HCT116 (cell line): ENCODE data around the gene CCDC83.
"Not testable (repeated sequence)": the region's sequence is repeated elsewhere in the genome, so short reads cannot be mapped to it uniquely, and the experiment has no call there.

Experiments
- SRF ChIP-seq: IDR thresholded peaks from 2 replicates; pipeline ENCODE4 v1.6.1; 2012; ENCODE audit warnings: low read depth
- TCF7L2 ChIP-seq: IDR thresholded peaks from 2 replicates; pipeline ENCODE4 v1.7.0; 2011; ENCODE audit warnings: borderline replicate concordance, inconsistent platforms; ENCODE audit not compliant: insufficient read depth, insufficient read length; ENCODE audit errors: extremely low read depth

- not testable (repeated sequence) for TF ChIP-seq SRF, TCF7L2
These were observed 96.9 kb downstream of the CCDC83 start for GRCh38 chr11:85952108-85952485.
